Neural progenitor cell (in vitro differentiated cells): ENCODE data around the gene POLR3A. TPM values are rescaled to one million over a fixed set of nuclear protein-coding genes. Genes with fewer than 3 reads are reported as not detected.

ENCODE experiments used
- DNase-seq: peaks from one replicate; pipeline ENCODE4 v3.0.0-alpha.2; 2016; ENCODE audit warnings: low spot score
- H2AFZ ChIP-seq: fragments of 200-600 bp; sonication (generic); replicated peaks from 2 replicates; pipeline ENCODE4 v1.6.1; 2016; ENCODE audit warnings: antibody characterized with exemption
- H3F3A ChIP-seq: fragments of 200-600 bp; sonication (generic); 2 replicates; pipeline ENCODE4 v1.6.1; 2016; ENCODE audit warnings: antibody characterized with exemption, low read depth
- H3K27ac ChIP-seq: fragments of 200-600 bp; sonication (generic); 2 replicates; pipeline ENCODE4 v1.5.1; 2016; ENCODE audit warnings: mild to moderate bottlenecking
- H3K27me3 ChIP-seq: fragments of 200-600 bp; sonication (generic); 2 replicates; pipeline ENCODE4 v1.6.1; 2016; ENCODE audit warnings: mild to moderate bottlenecking, moderate library complexity
- H3K36me3 ChIP-seq: fragments of 200-600 bp; sonication (generic); 2 replicates; pipeline ENCODE4 v1.5.1; 2016
- H3K4me1 ChIP-seq: fragments of 200-600 bp; sonication (generic); 2 replicates; pipeline ENCODE4 v1.6.1; 2016; ENCODE audit warnings: mixed run types
- H3K4me2 ChIP-seq: fragments of 200-600 bp; sonication (generic); 2 replicates; pipeline ENCODE4 v1.6.1; 2016
- H3K4me3 ChIP-seq: fragments of 200-600 bp; sonication (generic); 2 replicates; pipeline ENCODE4 v1.5.1; 2016
- H3K79me2 ChIP-seq: fragments of 200-600 bp; sonication (generic); 2 replicates; pipeline ENCODE4 v1.6.1; 2016; ENCODE audit warnings: low read depth
- H3K9ac ChIP-seq: fragments of 200-600 bp; sonication (generic); 2 replicates; pipeline ENCODE4 v1.6.1; 2016
- H3K9me3 ChIP-seq: fragments of 200-600 bp; sonication (generic); 2 replicates; pipeline ENCODE4 v1.5.1; 2016; ENCODE audit warnings: low read depth
- H4K20me1 ChIP-seq: fragments of 200-600 bp; sonication (generic); 2 replicates; pipeline ENCODE4 v1.6.1; 2016; ENCODE audit warnings: low read depth
- H3K27ac Mint-ChIP-seq: 3 replicates; pipeline ENCODE4 v1.8.0; 2021; ENCODE audit warnings: mixed read lengths
- H3K27me3 Mint-ChIP-seq: 2 replicates; pipeline ENCODE4 v1.8.0; 2022; ENCODE audit warnings: low read depth, mild to moderate bottlenecking, inconsistent platforms, moderate library complexity, mixed read lengths; ENCODE audit not compliant: insufficient read depth
- H3K36me3 Mint-ChIP-seq: 3 replicates; pipeline ENCODE4 v1.8.0; 2021; ENCODE audit warnings: mixed read lengths
- H3K4me1 Mint-ChIP-seq: 3 replicates; pipeline ENCODE4 v1.8.0; 2021; ENCODE audit warnings: mixed read lengths
- H3K4me3 Mint-ChIP-seq: 3 replicates; pipeline ENCODE4 v1.8.0; 2021; ENCODE audit warnings: mild to moderate bottlenecking, moderate library complexity, mixed read lengths
- H3K9me3 Mint-ChIP-seq: 3 replicates; pipeline ENCODE4 v1.8.0; 2020; ENCODE audit warnings: mixed read lengths
- EZH2 ChIP-seq: fragments of 200-600 bp; sonication (generic); IDR thresholded peaks from 2 replicates; pipeline ENCODE4 v1.6.1; 2017; ENCODE audit warnings: antibody characterized with exemption, mild to moderate bottlenecking, moderate library complexity
- EZH2phosphoT487 ChIP-seq: fragments of 200-600 bp; sonication (generic); IDR thresholded peaks from 2 replicates; pipeline ENCODE4 v1.6.1; 2017; ENCODE audit warnings: antibody characterized with exemption
- total RNA-seq: library from RNA; depleted of rRNA; stranded (reverse); fragments of >200 nt; gene quantifications from 2 replicates; pipeline ENCODE4 v1.2.3, GENCODE V29; 2015; ENCODE audit warnings: low replicate concordance
- TF ChIP-seq, protein P1 (sequence below): fragments of 200-600 bp; sonication (generic); IDR thresholded peaks from 2 replicates; pipeline ENCODE4 v1.5.1; 2017; ENCODE audit warnings: antibody characterized with exemption, mild to moderate bottlenecking

POLR3A gene
- total RNA-seq, 1 donor from 2014 or later = 16.0 TPM

- Histone ChIP-seq H3K27ac (no peak overlapping the region), H3F3A (peaks cover 13% of the 10 kb centered on the region), H3K9me3 (no peaks in the 10 kb centered on the region), H2AFZ (peak overlapping the region; percentile 35), H3K9ac (no peak overlapping the region), H3K79me2 (peaks cover 35% of the 10 kb centered on the region), H3K4me3 (peak overlapping the region; percentile 75), H3K4me1 (peaks cover 23% of the 10 kb centered on the region), H3K27me3 (peaks cover 19% of the 10 kb centered on the region), H3K36me3 (no peaks in the 10 kb centered on the region), H4K20me1 (peaks cover 31% of the 10 kb centered on the region), H3K4me2 (peak overlapping the region; percentile 87)
- peaks cover 8% of the 10 kb centered on the region for H3K36me3 Mint-ChIP-seq
- H3K27ac Mint-ChIP-seq = peak overlapping the region; percentile 94
- H3K4me1 Mint-ChIP-seq = peaks cover 25% of the 10 kb centered on the region
- peak; percentile 50 for DNase-seq
- TF ChIP-seq EZH2phosphoT487 (no peak), EZH2 (no peak)
- TF ChIP-seq, protein P1, sequence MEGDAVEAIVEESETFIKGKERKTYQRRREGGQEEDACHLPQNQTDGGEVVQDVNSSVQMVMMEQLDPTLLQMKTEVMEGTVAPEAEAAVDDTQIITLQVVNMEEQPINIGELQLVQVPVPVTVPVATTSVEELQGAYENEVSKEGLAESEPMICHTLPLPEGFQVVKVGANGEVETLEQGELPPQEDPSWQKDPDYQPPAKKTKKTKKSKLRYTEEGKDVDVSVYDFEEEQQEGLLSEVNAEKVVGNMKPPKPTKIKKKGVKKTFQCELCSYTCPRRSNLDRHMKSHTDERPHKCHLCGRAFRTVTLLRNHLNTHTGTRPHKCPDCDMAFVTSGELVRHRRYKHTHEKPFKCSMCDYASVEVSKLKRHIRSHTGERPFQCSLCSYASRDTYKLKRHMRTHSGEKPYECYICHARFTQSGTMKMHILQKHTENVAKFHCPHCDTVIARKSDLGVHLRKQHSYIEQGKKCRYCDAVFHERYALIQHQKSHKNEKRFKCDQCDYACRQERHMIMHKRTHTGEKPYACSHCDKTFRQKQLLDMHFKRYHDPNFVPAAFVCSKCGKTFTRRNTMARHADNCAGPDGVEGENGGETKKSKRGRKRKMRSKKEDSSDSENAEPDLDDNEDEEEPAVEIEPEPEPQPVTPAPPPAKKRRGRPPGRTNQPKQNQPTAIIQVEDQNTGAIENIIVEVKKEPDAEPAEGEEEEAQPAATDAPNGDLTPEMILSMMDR = no peak
- peak overlapping the region; percentile 90 for H3K4me3 Mint-ChIP-seq
- H3K27me3 Mint-ChIP-seq = peaks cover 6% of the 10 kb centered on the region
- no peaks in the 10 kb centered on the region for H3K9me3 Mint-ChIP-seq
Measured at GRCh38 chr10:77927402-77928246, 101.7 kb downstream of the POLR3A start.

DNA sequence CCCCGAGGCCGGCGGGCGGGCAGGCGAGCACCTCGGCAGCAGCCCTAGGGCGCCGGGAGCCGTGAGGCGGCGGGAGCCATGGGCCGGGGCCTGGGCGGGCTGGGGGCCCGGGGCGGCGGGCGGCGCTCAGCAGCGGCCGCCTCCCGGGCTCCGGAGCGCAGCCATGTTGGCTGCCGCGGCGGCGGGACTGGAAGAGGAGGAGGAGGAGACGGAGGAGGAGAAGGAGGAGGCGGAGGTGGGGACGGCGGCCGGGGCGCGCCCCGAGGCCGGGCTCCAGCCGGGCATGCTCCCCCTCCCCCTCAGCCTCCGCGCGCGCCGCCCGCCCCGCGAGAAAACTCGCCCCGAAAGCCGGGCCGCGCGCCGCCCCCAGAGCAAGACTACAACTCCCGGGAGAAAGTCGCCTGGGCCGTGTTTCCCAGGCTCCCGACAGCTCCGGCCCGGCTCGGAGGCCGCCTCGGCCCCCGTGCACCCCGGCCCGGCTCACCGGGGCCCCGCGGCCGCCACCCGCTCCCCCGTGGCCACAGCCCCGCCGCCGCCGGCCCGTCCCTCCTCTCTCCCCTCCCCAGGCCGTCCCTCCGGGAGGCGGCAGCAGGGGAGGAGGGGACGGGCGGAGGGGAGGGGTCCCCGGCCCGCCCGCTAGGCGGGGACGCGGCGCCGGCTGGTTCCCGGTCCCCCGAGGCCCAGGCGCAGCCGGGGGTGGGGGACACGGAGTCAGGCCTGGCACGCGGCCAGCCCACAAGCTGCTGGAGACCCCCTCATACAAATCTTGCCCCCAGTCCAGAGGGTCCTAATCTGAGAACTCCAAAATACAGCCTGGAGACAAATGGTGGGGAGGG is 102.5 kb downstream of the POLR3A start, which contains the start of gene DLG5:
TSS of gene DLG5 (minus strand) at position 190 of the 836 bp plus-strand sequence. CDS start 235 bp downstream, outside the sequence.
- peak within 1 kb of the TSS; percentile 87 for H3K4me2 ChIP-seq
- Mint-ChIP-seq H3K27ac (peak within 1 kb of the TSS; percentile 94), H3K9me3 (no peaks in the 10 kb centered on the region), H3K27me3 (peaks cover 6% of the 10 kb centered on the region), H3K4me3 (peak within 1 kb of the TSS; percentile 90), H3K4me1 (peaks cover 28% of the 10 kb centered on the region), H3K36me3 (peaks cover 8% of the 10 kb centered on the region)
- peaks cover 39% of the 10 kb centered on the region for H4K20me1 ChIP-seq
- DNase-seq = peak; percentile 76
- H2AFZ ChIP-seq = peak within 1 kb of the TSS; percentile 79
- H3F3A ChIP-seq = peaks cover 13% of the 10 kb centered on the region
- H3K9me3 ChIP-seq = no peaks in the 10 kb centered on the region
- no peak for TF ChIP-seq EZH2
- TF ChIP-seq, protein P1 = peak; percentile 15
- H3K27ac ChIP-seq = no peak within 1 kb of the TSS
- H3K9ac ChIP-seq = peak within 1 kb of the TSS; percentile 38
- peaks cover 23% of the 10 kb centered on the region for H3K4me1 ChIP-seq
- peak within 1 kb of the TSS; percentile 75 for H3K4me3 ChIP-seq
- H3K79me2 ChIP-seq = peaks cover 44% of the 10 kb centered on the region
- H3K36me3 ChIP-seq = no peaks in the 10 kb centered on the region
- H3K27me3 ChIP-seq = peaks cover 19% of the 10 kb centered on the region

GRCh38 chr10:77925795-77926565 is 103.3 kb downstream of the POLR3A start:
- Histone ChIP-seq H3K27ac (no peak overlapping the region), H3K79me2 (peaks cover 52% of the 10 kb centered on the region), H4K20me1 (peaks cover 47% of the 10 kb centered on the region)

More at GRCh38 chr10:77925795-77926565, 103.3 kb downstream of the POLR3A start:
- TF ChIP-seq EZH2 (no peak), EZH2phosphoT487 (no peak)
- TF ChIP-seq, protein P1 = no peak
- Mint-ChIP-seq H3K4me3 (peak overlapping the region; percentile 86), H3K9me3 (no peaks in the 10 kb centered on the region), H3K4me1 (peaks cover 34% of the 10 kb centered on the region), H3K36me3 (peaks cover 9% of the 10 kb centered on the region), H3K27ac (peak overlapping the region; percentile 61), H3K27me3 (peaks cover 6% of the 10 kb centered on the region)
- H3K4me2 ChIP-seq = peak overlapping the region; percentile 87
- H3K4me3 ChIP-seq = peak overlapping the region; percentile 75
- H3K36me3 ChIP-seq = no peaks in the 10 kb centered on the region
- peaks cover 23% of the 10 kb centered on the region for H3K4me1 ChIP-seq
- DNase-seq = peak; percentile 72
- H3K27me3 ChIP-seq = peaks cover 19% of the 10 kb centered on the region
- H3F3A ChIP-seq = peaks cover 13% of the 10 kb centered on the region
- peak overlapping the region; percentile 79 for H2AFZ ChIP-seq
- H3K9me3 ChIP-seq = no peaks in the 10 kb centered on the region
- peak overlapping the region; percentile 38 for H3K9ac ChIP-seq
